ENCODE data around the gene SOAT1.

- TF ChIP-seq CTCF (IDR thresholded peaks at IDR 0.05): no peak
- TF ChIP-seq POLR2A (IDR thresholded peaks at IDR 0.05): no peak
Measured at GRCh38 chr1:179352236-179352635, 58.6 kb downstream of the SOAT1 start.

Data from sigmoid colon (tissue), 3 donors.